Nephron (organoid): ENCODE data around the gene ANXA2R.
A peak's percentile ranks its signal among the peaks of the same experiment; 100 is the strongest.

Experiments
- H3K27ac Mint-ChIP-seq, 3 experiments: 2 replicates each; pipeline ENCODE4 v1.8.0; 2020; ENCODE audit warnings: mixed read lengths in 3 of 3, mild to moderate bottlenecking in 2 of 3, moderate library complexity in 1 of 3
- H3K27me3 Mint-ChIP-seq: 2 replicates; pipeline ENCODE4 v1.8.0; 2021; ENCODE audit warnings: low read depth, mild to moderate bottlenecking, moderate library complexity, mixed read lengths
- H3K36me3 Mint-ChIP-seq: 2 replicates; pipeline ENCODE4 v1.8.0; 2020; ENCODE audit warnings: low read depth, mixed read lengths
- H3K4me1 Mint-ChIP-seq: 2 replicates; pipeline ENCODE4 v1.8.0; 2020; ENCODE audit warnings: mixed read lengths
- H3K4me3 Mint-ChIP-seq, 3 experiments: 2 replicates each; pipeline ENCODE4 v1.8.0; 2020; ENCODE audit warnings: mild to moderate bottlenecking in 3 of 3, mixed read lengths in 3 of 3, moderate library complexity in 2 of 3
- H3K9me3 Mint-ChIP-seq: 2 replicates; pipeline ENCODE4 v1.8.0; 2020; ENCODE audit warnings: mixed read lengths
- TF ChIP-seq, protein P1 (sequence below), 3 experiments: fragments of 200-600 bp; sonication (generic); IDR thresholded peaks; one replicate each; pipeline ENCODE4 v1.5.0; 2021; ENCODE audit warnings: antibody characterized with exemption in 3 of 3; ENCODE audit not compliant: unreplicated experiment in 3 of 3

The ANXA2R gene

DNA sequence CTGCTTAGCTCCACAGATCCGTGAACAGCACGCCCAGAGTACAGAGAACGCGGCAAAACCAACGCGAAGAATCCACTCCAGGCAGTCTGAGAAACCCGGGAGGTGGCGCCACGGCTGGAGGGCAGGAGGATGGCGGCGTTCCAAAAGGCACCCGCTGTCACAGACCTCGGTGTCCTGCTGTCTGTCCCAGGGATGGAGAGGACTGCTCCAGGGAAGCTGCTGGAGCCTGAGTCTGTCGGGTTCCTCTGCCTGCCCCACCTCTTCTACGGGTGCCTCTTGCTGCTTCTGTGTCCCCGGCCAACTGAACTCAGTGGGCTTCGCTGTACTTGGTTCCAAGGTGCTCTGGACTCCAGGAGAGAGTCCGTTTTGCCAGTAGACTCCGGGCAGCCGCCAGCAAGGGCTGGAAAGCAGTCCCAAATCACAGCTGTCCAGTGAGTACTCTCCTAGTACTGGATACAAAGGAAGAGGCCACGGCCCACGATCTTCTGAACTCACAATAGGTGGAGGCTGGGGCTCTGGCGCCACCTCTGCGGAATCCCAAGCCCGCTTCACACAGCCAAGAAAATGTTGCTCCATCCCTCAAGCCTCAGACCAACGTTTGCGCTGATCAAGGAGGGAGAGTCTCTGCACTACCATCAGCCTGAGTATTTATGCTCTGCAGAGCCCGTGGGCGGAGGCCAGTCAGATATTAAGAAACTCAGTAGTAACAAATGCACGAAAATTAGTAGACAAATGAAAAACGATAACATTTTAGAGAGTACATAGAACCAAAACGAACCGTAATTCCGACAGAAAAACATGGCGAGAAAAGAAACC is 440 bp downstream of the ANXA2R start:
- no peak overlapping the region for H3K27ac Mint-ChIP-seq

DNA sequence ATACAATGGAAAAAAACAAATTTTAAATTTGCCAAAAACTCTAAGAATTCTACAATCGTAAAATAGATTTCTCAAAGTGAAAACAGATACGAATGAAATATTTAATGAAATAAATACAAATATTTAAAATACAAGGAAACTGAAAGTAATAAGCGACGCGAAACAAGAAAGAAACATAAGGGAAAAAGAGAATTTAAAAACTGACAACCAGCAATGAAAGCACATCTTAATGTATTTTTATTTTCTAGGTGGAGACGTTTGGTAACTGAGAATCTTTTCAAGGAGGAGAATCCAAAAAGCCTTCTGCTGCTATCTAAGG is 1.0 kb downstream of the ANXA2R start:
- Mint-ChIP-seq H3K9me3 (peaks cover 7% of the 10 kb centered on the region), H3K4me1 (peaks cover 46% of the 10 kb centered on the region), H3K4me3 (peak overlapping the region; percentile 22 to 87 (median 82)), H3K27me3 (peaks cover 95% of the 10 kb centered on the region), H3K36me3 (no peaks in the 10 kb centered on the region), H3K27ac (no peak overlapping the region)
- TF ChIP-seq, protein P1, sequence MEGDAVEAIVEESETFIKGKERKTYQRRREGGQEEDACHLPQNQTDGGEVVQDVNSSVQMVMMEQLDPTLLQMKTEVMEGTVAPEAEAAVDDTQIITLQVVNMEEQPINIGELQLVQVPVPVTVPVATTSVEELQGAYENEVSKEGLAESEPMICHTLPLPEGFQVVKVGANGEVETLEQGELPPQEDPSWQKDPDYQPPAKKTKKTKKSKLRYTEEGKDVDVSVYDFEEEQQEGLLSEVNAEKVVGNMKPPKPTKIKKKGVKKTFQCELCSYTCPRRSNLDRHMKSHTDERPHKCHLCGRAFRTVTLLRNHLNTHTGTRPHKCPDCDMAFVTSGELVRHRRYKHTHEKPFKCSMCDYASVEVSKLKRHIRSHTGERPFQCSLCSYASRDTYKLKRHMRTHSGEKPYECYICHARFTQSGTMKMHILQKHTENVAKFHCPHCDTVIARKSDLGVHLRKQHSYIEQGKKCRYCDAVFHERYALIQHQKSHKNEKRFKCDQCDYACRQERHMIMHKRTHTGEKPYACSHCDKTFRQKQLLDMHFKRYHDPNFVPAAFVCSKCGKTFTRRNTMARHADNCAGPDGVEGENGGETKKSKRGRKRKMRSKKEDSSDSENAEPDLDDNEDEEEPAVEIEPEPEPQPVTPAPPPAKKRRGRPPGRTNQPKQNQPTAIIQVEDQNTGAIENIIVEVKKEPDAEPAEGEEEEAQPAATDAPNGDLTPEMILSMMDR (IDR thresholded peaks at IDR 0.05; ENCODE audit: unreplicated experiment in 3 of 3): no peak

More for the DNA sequence above, 440 bp downstream of the ANXA2R start:
- TF ChIP-seq, protein P1 (IDR thresholded peaks at IDR 0.05; ENCODE audit: unreplicated experiment in 3 of 3): no peak
- no peaks in the 10 kb centered on the region for H3K36me3 Mint-ChIP-seq
- H3K4me3 Mint-ChIP-seq: peak overlapping the region; percentile 79 to 87 (median 82)
- peaks cover 95% of the 10 kb centered on the region for H3K27me3 Mint-ChIP-seq
- H3K4me1 Mint-ChIP-seq: peaks cover 48% of the 10 kb centered on the region
- H3K9me3 Mint-ChIP-seq: peaks cover 2% of the 10 kb centered on the region

DNA sequence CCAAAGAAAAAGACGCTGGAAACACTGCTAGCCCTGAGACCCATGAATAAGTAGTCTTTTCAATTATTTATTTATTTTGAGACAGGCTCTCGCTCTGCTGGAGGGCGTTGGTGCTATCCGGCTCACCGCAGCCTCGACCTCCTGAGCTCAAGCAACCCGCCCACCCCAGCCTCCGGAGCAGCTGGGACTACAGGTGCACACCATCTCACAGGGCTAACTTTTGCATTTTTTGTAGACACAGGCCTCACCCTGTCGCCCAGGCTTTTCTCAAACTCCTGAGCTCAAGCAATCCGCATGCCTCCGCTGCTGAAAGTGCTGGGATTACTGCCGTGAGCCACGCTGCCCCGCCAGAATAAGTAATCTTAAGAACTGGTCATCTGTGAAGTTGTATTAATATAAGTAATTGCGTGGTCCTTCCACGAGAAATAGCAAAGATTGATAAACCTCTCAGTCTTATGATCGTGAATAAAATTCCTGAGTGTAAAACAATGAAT is 1.6 kb downstream of the ANXA2R start:
- Mint-ChIP-seq H3K4me1 (peaks cover 46% of the 10 kb centered on the region), H3K27me3 (peaks cover 99% of the 10 kb centered on the region), H3K27ac (no peak overlapping the region), H3K4me3 (no peak overlapping the region), H3K9me3 (peaks cover 7% of the 10 kb centered on the region), H3K36me3 (no peaks in the 10 kb centered on the region)
- TF ChIP-seq, protein P1 (IDR thresholded peaks at IDR 0.05; ENCODE audit: unreplicated experiment in 3 of 3): no peak

DNA sequence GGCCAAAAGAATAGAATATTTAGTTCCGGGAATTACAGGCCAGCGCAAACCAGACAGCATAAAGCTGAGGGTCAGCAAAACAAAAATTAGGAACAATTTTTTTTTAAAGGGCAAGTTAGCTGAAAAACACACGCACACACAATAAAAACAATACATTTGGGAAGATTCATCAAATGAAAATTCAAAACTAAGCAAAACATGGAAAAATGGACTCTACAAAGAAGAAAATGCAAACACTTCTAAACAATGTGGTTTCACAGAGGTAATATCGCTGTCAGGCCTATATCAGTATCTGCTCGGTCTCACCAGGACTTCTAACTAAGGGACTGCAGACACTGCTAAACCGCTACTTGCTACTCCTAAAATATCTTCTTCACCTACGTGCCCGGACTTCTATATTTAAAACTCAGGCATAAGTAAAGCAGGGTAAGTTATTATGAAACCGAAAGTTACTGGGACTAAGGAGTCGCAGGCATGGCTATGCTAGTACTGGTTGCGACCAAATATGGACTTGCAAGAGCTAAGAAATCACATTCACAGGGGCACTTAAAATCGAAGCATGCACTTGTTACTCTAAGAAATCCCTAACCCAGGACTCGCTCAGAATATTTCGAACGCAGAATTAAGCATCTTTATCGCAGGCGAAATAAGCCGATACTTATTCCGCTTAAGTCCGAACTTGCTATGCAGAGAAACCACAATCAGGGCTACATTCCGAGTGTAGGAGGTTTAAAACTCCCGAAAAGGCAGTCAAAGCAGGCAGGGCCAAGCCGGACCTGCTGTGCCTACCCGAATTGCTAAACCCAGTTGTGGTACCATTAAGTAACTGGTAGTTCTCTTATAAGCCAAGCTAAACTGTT is 2.3 kb downstream of the ANXA2R start:
- Mint-ChIP-seq H3K9me3 (peaks cover 7% of the 10 kb centered on the region), H3K27me3 (peaks cover 99% of the 10 kb centered on the region)

DNA sequence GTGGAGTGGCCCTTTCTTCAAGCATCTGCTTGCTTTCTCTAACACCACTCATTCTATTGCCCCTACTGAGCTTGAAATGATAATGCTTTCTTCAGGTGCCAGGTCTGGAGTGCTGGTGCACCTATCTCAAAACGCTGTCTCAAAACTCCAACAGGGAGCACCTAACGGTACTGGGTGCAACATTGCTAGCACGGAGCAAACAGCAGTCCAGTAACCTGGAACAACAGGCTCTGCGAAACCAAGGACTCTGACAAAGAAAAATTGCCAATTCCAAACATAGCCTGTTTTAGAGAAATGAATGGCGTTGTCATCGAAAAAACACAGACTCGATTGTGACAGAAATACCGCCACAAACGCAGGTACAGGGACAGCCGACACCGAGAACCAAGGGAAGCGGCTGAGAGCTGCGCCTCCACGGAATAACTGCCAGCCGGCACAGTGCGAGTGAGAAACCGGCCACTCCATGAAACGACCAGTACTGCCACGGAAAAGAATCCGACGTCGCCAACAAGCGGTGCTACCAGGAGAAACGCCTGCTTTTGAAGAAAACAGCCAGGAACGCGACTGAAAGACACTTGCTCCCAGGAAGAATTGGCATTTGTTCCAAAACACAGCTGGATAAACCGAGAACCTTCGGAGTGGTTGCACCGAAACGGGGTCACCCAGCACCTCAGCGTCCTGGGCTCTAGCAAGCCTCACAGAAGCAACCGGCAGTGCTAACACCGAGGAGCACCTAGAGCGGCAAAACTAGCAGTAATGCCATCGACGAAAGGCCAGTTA is 3.1 kb downstream of the ANXA2R start:
- H3K27me3 Mint-ChIP-seq: peaks cover 98% of the 10 kb centered on the region

More for the DNA sequence above, 2.3 kb downstream of the ANXA2R start:
- peak overlapping the region; percentile 28 to 61 (median 33) for H3K4me3 Mint-ChIP-seq
- H3K36me3 Mint-ChIP-seq: no peaks in the 10 kb centered on the region
- H3K4me1 Mint-ChIP-seq: peaks cover 41% of the 10 kb centered on the region
- no peak overlapping the region for H3K27ac Mint-ChIP-seq
- TF ChIP-seq, protein P1 (IDR thresholded peaks at IDR 0.05; ENCODE audit: unreplicated experiment in 3 of 3): no peak

More for the DNA sequence above, 3.1 kb downstream of the ANXA2R start:
- Mint-ChIP-seq H3K27ac (no peak overlapping the region), H3K9me3 (peaks cover 7% of the 10 kb centered on the region), H3K4me1 (peaks cover 33% of the 10 kb centered on the region), H3K4me3 (peak overlapping the region in 2 of 3 experiments; percentile 12 to 13), H3K36me3 (no peaks in the 10 kb centered on the region)
- TF ChIP-seq, protein P1 (IDR thresholded peaks at IDR 0.05; ENCODE audit: unreplicated experiment in 3 of 3): no peak
